CD8-positive, alpha-beta memory T cell (primary cell): Measurements from ENCODE around the gene ADGRB3. TPM values are rescaled to one million over a fixed set of nuclear protein-coding genes. Genes with fewer than 3 reads are reported as not detected.

ENCODE experiments used
- CTCF ChIA-PET: fragments of 350-600 bp; sonication (Branson Sonifier 250); formaldehyde crosslinking; loops from one replicate; lab custom pipeline; 2021; ENCODE audit warnings: antibody characterized with exemption; lab: Charles Lee
- POLR2A ChIA-PET: fragments of 350-600 bp; sonication (Branson Sonifier 250); formaldehyde crosslinking; loops from one replicate; lab custom pipeline; 2021; ENCODE audit warnings: antibody characterized with exemption; lab: Charles Lee
- DNase-seq, 5 donors: peaks; one replicate each; pipeline versions ENCODE4 v3.0.0 to v3.0.0-alpha.2; 2020 to 2022; ENCODE audit warnings: mixed read lengths in 1 of 5
- H3K27ac ChIP-seq: one replicate; pipeline ENCODE4 v1.7.0; 2013; ENCODE audit warnings: low read depth, mild to moderate bottlenecking, low read length, moderate library complexity
- H3K27me3 ChIP-seq: 2 replicates; pipeline ENCODE4 v1.7.0; 2013; ENCODE audit warnings: low read length, mild to moderate bottlenecking; ENCODE audit not compliant: insufficient read depth, poor library complexity, severe bottlenecking
- H3K36me3 ChIP-seq: 2 replicates; pipeline ENCODE4 v1.7.0; 2013; ENCODE audit warnings: mild to moderate bottlenecking, low read length, moderate library complexity; ENCODE audit not compliant: insufficient read depth
- H3K4me1 ChIP-seq: 2 replicates; pipeline ENCODE4 v1.7.0; 2013; ENCODE audit warnings: mild to moderate bottlenecking, low read length, moderate library complexity; ENCODE audit not compliant: insufficient read depth
- H3K4me3 ChIP-seq: 2 replicates; pipeline ENCODE4 v1.7.0; 2013; ENCODE audit warnings: mild to moderate bottlenecking, low read length
- H3K9me3 ChIP-seq: 2 replicates; pipeline ENCODE4 v1.7.0; 2013; ENCODE audit warnings: mild to moderate bottlenecking, low read length
- H3K27ac Mint-ChIP-seq, 8 donors: one replicate each; pipeline ENCODE4 v1.8.0; 2020 to 2021; ENCODE audit warnings: mixed read lengths in 8 of 8, mild to moderate bottlenecking in 6 of 8, inconsistent platforms in 3 of 8, moderate library complexity in 3 of 8
- H3K27me3 Mint-ChIP-seq, 2 donors: one replicate each; pipeline ENCODE4 v1.8.0; 2020 to 2021; ENCODE audit warnings: mixed read lengths in 2 of 2, mild to moderate bottlenecking in 1 of 2, moderate library complexity in 1 of 2
- H3K36me3 Mint-ChIP-seq, 3 donors: one replicate each; pipeline ENCODE4 v1.8.0; 2020 to 2021; ENCODE audit warnings: mixed read lengths in 3 of 3, inconsistent platforms in 1 of 3, mild to moderate bottlenecking in 1 of 3
- H3K4me1 Mint-ChIP-seq, 3 donors: one replicate each; pipeline ENCODE4 v1.8.0; 2020 to 2021; ENCODE audit warnings: mixed read lengths in 3 of 3, inconsistent platforms in 1 of 3, mild to moderate bottlenecking in 1 of 3
- H3K4me3 Mint-ChIP-seq, 7 donors: one replicate each; pipeline ENCODE4 v1.8.0; 2020 to 2021; ENCODE audit warnings: mixed read lengths in 7 of 7, mild to moderate bottlenecking in 6 of 7, moderate library complexity in 4 of 7, inconsistent platforms in 2 of 7
- H3K9me3 Mint-ChIP-seq, 5 donors: one replicate each; pipeline ENCODE4 v1.8.0; 2020 to 2022; ENCODE audit warnings: mixed read lengths in 5 of 5, mild to moderate bottlenecking in 3 of 5, moderate library complexity in 2 of 5, inconsistent platforms in 1 of 5
- polyA plus RNA-seq: library from polyadenylated mRNA; unstranded; fragments of 300-500 nt; fragmentation: Illumina TruSeq; gene quantifications from one replicate; pipeline ENCODE4 v1.2.3, GENCODE V29; 2021
- total RNA-seq, 2 experiments: library from RNA; stranded (reverse); gene quantifications; one replicate each; pipeline ENCODE4 v1.2.3, GENCODE V29; 2021

The ADGRB3 gene
- total and polyA plus RNA-seq, 3 experiments from 2014 or later: not detected

- no peak for DNase-seq
- CTCF ChIA-PET: no interaction called here
- Histone ChIP-seq H3K27me3 (peaks cover 6% of the 10 kb centered on the region), H3K36me3 (no peaks in the 10 kb centered on the region), H3K9me3 (no peaks in the 10 kb centered on the region), H3K4me1 (no peaks in the 10 kb centered on the region), H3K27ac (no peak overlapping the region), H3K4me3 (no peak overlapping the region)
- POLR2A ChIA-PET: no interaction called here
- Mint-ChIP-seq H3K4me3 (no peak overlapping the region), H3K36me3 (peaks cover 0 to 2% (median 0%) of the 10 kb centered on the region in 3 donors), H3K4me1 (peaks cover 10 to 26% (median 23%) of the 10 kb centered on the region in 3 donors), H3K27ac (no peak overlapping the region), H3K27me3 (peaks cover 13 to 35% of the 10 kb centered on the region in 2 donors), H3K9me3 (peaks cover 0 to 6% (median 2%) of the 10 kb centered on the region in 5 donors)
These were observed 4.1 kb downstream of the ADGRB3 start for GRCh38 chr6:68639211-68639610.

- no peak overlapping the region for H3K4me3 Mint-ChIP-seq
- Histone ChIP-seq H3K9me3 (no peaks in the 10 kb centered on the region), H3K27ac (peak overlapping the region; percentile 1), H3K4me1 (no peaks in the 10 kb centered on the region), H3K4me3 (no peak overlapping the region), H3K36me3 (no peaks in the 10 kb centered on the region), H3K27me3 (peaks cover 6% of the 10 kb centered on the region)
- H3K27ac Mint-ChIP-seq: no peak overlapping the region
- no peak for DNase-seq
- H3K9me3 Mint-ChIP-seq: peaks cover 0 to 3% (median 2%) of the 10 kb centered on the region in 5 donors
- peaks cover 9 to 30% of the 10 kb centered on the region in 2 donors for H3K27me3 Mint-ChIP-seq
- no peaks in the 10 kb centered on the region for H3K36me3 Mint-ChIP-seq
- POLR2A ChIA-PET: no interaction called here
- CTCF ChIA-PET: no interaction called here
- H3K4me1 Mint-ChIP-seq: peaks cover 6 to 20% (median 18%) of the 10 kb centered on the region in 3 donors
These were observed 4.9 kb downstream of the ADGRB3 start for GRCh38 chr6:68639826-68640490.

- Mint-ChIP-seq H3K4me1 (peaks cover 6 to 17% (median 15%) of the 10 kb centered on the region in 3 donors), H3K9me3 (peaks cover 0 to 4% (median 2%) of the 10 kb centered on the region in 5 donors), H3K27me3 (peaks cover 9 to 27% of the 10 kb centered on the region in 2 donors), H3K4me3 (no peak overlapping the region), H3K36me3 (no peaks in the 10 kb centered on the region), H3K27ac (no peak overlapping the region)
- Histone ChIP-seq H3K27me3 (peaks cover 6% of the 10 kb centered on the region), H3K9me3 (no peaks in the 10 kb centered on the region), H3K27ac (peak overlapping the region; percentile 1), H3K4me1 (no peaks in the 10 kb centered on the region), H3K4me3 (no peak overlapping the region), H3K36me3 (no peaks in the 10 kb centered on the region)
- POLR2A ChIA-PET: no interaction called here
- CTCF ChIA-PET: no interaction called here
- DNase-seq: no peak
These were observed 5.4 kb downstream of the ADGRB3 start for GRCh38 chr6:68640491-68640835.

GRCh38 chr6:68641172-68641571 is 6.1 kb downstream of the ADGRB3 start:
- Mint-ChIP-seq H3K27ac (no peak overlapping the region), H3K4me3 (no peak overlapping the region), H3K36me3 (no peaks in the 10 kb centered on the region), H3K9me3 (peaks cover 0 to 6% (median 0%) of the 10 kb centered on the region in 5 donors), H3K27me3 (peaks cover 6 to 21% of the 10 kb centered on the region in 2 donors), H3K4me1 (peaks cover 2 to 10% (median 8%) of the 10 kb centered on the region in 3 donors)
- Histone ChIP-seq H3K27ac (no peak overlapping the region), H3K4me1 (no peaks in the 10 kb centered on the region), H3K27me3 (no peaks in the 10 kb centered on the region), H3K36me3 (no peaks in the 10 kb centered on the region), H3K4me3 (no peak overlapping the region), H3K9me3 (no peaks in the 10 kb centered on the region)
- ChIA-PET POLR2A (no interaction called here), CTCF (no interaction called here)
- DNase-seq: no peak

DNA sequence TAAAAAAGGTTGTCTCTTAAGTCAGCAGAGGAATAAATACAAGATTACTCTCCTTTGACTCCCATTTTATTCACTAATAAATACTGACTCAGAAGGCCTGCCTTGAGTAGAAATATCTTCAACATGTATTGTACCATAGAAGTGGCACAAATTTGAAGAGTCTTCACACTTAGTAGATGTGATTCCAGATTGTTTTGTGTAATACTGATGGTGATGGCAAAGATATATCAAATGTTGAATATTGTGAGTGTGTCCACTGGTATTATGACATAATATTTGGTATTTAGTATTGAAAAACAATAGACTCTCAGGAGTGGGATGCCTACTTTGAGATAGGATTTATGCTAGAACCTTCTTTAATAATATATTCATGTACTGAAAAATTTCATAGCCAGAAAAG is 7.0 kb downstream of the ADGRB3 start:
- peaks cover 0 to 8% (median 0%) of the 10 kb centered on the region in 5 donors for H3K9me3 Mint-ChIP-seq
- no peaks in the 10 kb centered on the region for H3K36me3 Mint-ChIP-seq
- Histone ChIP-seq H3K36me3 (no peaks in the 10 kb centered on the region), H3K4me3 (no peak overlapping the region), H3K4me1 (no peaks in the 10 kb centered on the region), H3K9me3 (no peaks in the 10 kb centered on the region), H3K27ac (no peak overlapping the region), H3K27me3 (no peaks in the 10 kb centered on the region)
- peaks cover 4 to 14% of the 10 kb centered on the region in 2 donors for H3K27me3 Mint-ChIP-seq
- no peak overlapping the region for H3K27ac Mint-ChIP-seq
- DNase-seq: no peak
- no peak overlapping the region for H3K4me3 Mint-ChIP-seq
- H3K4me1 Mint-ChIP-seq: peaks cover under 1 to 8% (median under 1%) of the 10 kb centered on the region in 3 donors
- CTCF ChIA-PET: no interaction called here
- POLR2A ChIA-PET: no interaction called here

GRCh38 chr6:68642977-68643376 is 7.9 kb downstream of the ADGRB3 start:
- H3K27ac Mint-ChIP-seq: no peak overlapping the region
- Histone ChIP-seq H3K27ac (no peak overlapping the region), H3K4me3 (no peak overlapping the region), H3K9me3 (no peaks in the 10 kb centered on the region), H3K27me3 (no peaks in the 10 kb centered on the region), H3K4me1 (no peaks in the 10 kb centered on the region), H3K36me3 (no peaks in the 10 kb centered on the region)
- H3K36me3 Mint-ChIP-seq: no peaks in the 10 kb centered on the region
- no peak for DNase-seq
- POLR2A ChIA-PET: no interaction called here
- peaks cover 0 to 8% (median 0%) of the 10 kb centered on the region in 5 donors for H3K9me3 Mint-ChIP-seq
- CTCF ChIA-PET: no interaction called here
- H3K4me1 Mint-ChIP-seq: peaks cover 0 to 6% (median 0%) of the 10 kb centered on the region in 3 donors
- H3K4me3 Mint-ChIP-seq: no peak overlapping the region
- peaks cover 2 to 9% of the 10 kb centered on the region in 2 donors for H3K27me3 Mint-ChIP-seq

GRCh38 chr6:68649669-68650068 is 14.6 kb downstream of the ADGRB3 start:
- Mint-ChIP-seq H3K4me3 (no peak overlapping the region), H3K27me3 (no peaks in the 10 kb centered on the region), H3K27ac (peak overlapping the region in 1 of 8 donors; percentile 26), H3K4me1 (no peaks in the 10 kb centered on the region), H3K36me3 (no peaks in the 10 kb centered on the region), H3K9me3 (peaks cover 0 to 10% (median 0%) of the 10 kb centered on the region in 5 donors)
- CTCF ChIA-PET: no interaction called here
- H3K27me3 ChIP-seq: no peaks in the 10 kb centered on the region
- no peak overlapping the region for H3K27ac ChIP-seq
- H3K4me3 ChIP-seq: no peak overlapping the region
- POLR2A ChIA-PET: no interaction called here
- H3K4me1 ChIP-seq: no peaks in the 10 kb centered on the region
- no peak for DNase-seq
- no peaks in the 10 kb centered on the region for H3K36me3 ChIP-seq
- no peaks in the 10 kb centered on the region for H3K9me3 ChIP-seq

DNA sequence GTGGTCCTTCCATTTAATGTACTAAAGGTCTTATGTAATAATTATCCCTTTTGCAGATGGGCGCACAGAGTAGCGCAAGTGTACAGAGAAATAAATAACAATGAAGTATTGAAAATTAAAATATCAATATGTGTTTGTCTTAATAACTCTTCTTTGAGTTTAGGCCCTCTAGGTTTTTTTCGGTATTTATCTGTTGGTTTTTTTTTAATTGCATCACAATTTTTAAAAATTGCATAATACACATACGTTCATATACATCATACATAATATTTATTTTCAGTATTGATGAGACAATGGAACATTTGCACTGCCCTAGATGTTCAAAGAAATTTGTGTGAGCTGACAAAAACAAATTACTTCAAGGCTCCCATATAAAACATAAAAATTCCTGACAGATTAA is 15.1 kb downstream of the ADGRB3 start:
- H3K27me3 ChIP-seq: no peaks in the 10 kb centered on the region
- Mint-ChIP-seq H3K27me3 (no peaks in the 10 kb centered on the region), H3K36me3 (no peaks in the 10 kb centered on the region), H3K4me1 (no peaks in the 10 kb centered on the region), H3K4me3 (no peak overlapping the region), H3K9me3 (peaks cover 0 to 10% (median 0%) of the 10 kb centered on the region in 5 donors), H3K27ac (no peak overlapping the region)
- H3K4me1 ChIP-seq: no peaks in the 10 kb centered on the region
- ChIA-PET CTCF (no interaction called here), POLR2A (no interaction called here)
- H3K36me3 ChIP-seq: no peaks in the 10 kb centered on the region
- no peak overlapping the region for H3K27ac ChIP-seq
- H3K4me3 ChIP-seq: no peak overlapping the region
- H3K9me3 ChIP-seq: no peaks in the 10 kb centered on the region
- DNase-seq: no peak
